Measurements from ENCODE around the gene SREK1. TPM values are rescaled to one million over a fixed set of nuclear protein-coding genes. Genes with fewer than 3 reads are reported as not detected.

SREK1 gene
- total RNA-seq, 1 experiment from 2014 or later: 59.6 TPM

GRCh38 chr5:66206465-66206864, 62.4 kb downstream of the SREK1 start:
- Mint-ChIP-seq H3K27me3 (ENCODE audit: low read depth) (no peaks in the 10 kb centered on the region), H3K9me3 (no peaks in the 10 kb centered on the region; a peak in 1 of 5 replicates), H3K4me1 (peaks cover 2 to 9% of the 10 kb centered on the region in 2 experiments; a peak in 3 of 4 replicates), H3K36me3 (ENCODE audit: insufficient read depth in 1 of 3, low read depth in 3 of 3) (no peaks in the 10 kb centered on the region), H3K4me3 (no peak overlapping the region), H3K27ac (no peak overlapping the region)
- no peak overlapping the region for H4K8ac ChIP-seq (replicated peaks; ENCODE audit: insufficient read length, low read depth, low read length)
- H4K20me1 ChIP-seq (ENCODE audit: control insufficient read depth, insufficient read depth, insufficient read length): no peaks in the 10 kb centered on the region
- no peak overlapping the region for H4K5ac ChIP-seq (ENCODE audit: insufficient read length, low read depth, low read length)
- no peak overlapping the region for H2AK5ac ChIP-seq (ENCODE audit: insufficient read length, low read length)
- no peak overlapping the region for H3T11ph ChIP-seq (ENCODE audit: low read length)
- no peak overlapping the region for H3K18ac ChIP-seq (ENCODE audit: insufficient read length, low read depth, low read length)
- no peaks in the 10 kb centered on the region for H3K4me1 ChIP-seq (ENCODE audit: insufficient read depth, low read length)
- H4K91ac ChIP-seq (ENCODE audit: insufficient read length, low read depth, low read length): no peak overlapping the region
- no peak for DNase-seq
- WGBS (ENCODE audit: extremely low coverage, insufficient read length, low lambda C conversion rate): no CpG with 5 or more reads among the region's 5 CpGs
- H2BK120ac ChIP-seq (ENCODE audit: low read depth, low read length, poor library complexity, severe bottlenecking): no peak overlapping the region
- no peak overlapping the region for H3K56ac ChIP-seq (ENCODE audit: insufficient read length, low read depth, low read length)
- no peak for TF ChIP-seq CTCF (conservative IDR thresholded peaks at IDR 0.05)
- no peaks in the 10 kb centered on the region for H3K79me2 ChIP-seq (ENCODE audit: insufficient read depth, low read length)
- no peak overlapping the region for H3K4me2 ChIP-seq (ENCODE audit: insufficient read depth, insufficient read length, low read length)
- no peak overlapping the region for H3K14ac ChIP-seq (ENCODE audit: insufficient read depth, low read length)
- H3K9ac ChIP-seq (ENCODE audit: extremely low read depth, insufficient read length, low read length): no peak overlapping the region
- no peak overlapping the region for H3K4ac ChIP-seq (ENCODE audit: low read depth, low read length)
- no peaks in the 10 kb centered on the region for H3K9me3 ChIP-seq (ENCODE audit: control insufficient read depth, low read depth, low read length)
- no peak overlapping the region for H3K23ac ChIP-seq (ENCODE audit: insufficient read length, low read depth, low read length)
- no peak overlapping the region for H3K27ac ChIP-seq (ENCODE audit: insufficient read length, low read depth, low read length)
- H2BK15ac ChIP-seq (ENCODE audit: low read depth, low read length): no peak overlapping the region
- H2BK5ac ChIP-seq (ENCODE audit: insufficient read length, low read length): no peak overlapping the region
- H3K79me1 ChIP-seq (ENCODE audit: insufficient read depth, low read depth, low read length, poor library complexity, severe bottlenecking): no peaks in the 10 kb centered on the region
- H2AFZ ChIP-seq (ENCODE audit: low read length): no peak overlapping the region
- H3K23me2 ChIP-seq (ENCODE audit: insufficient read length, low read depth, low read length, poor library complexity, severe bottlenecking): no peaks in the 10 kb centered on the region
- H2BK12ac ChIP-seq (ENCODE audit: insufficient read length, low read depth, low read length): no peak overlapping the region
- no peak overlapping the region for H2BK20ac ChIP-seq (ENCODE audit: low read depth, low read length, poor library complexity, severe bottlenecking)
- no peaks in the 10 kb centered on the region for H3K27me3 ChIP-seq (ENCODE audit: insufficient read depth, low read length)
